HPDE6-E6E7 (cell line): Measurements from ENCODE around the gene TPM3.
"Not testable (repeated sequence)": the region's sequence is repeated elsewhere in the genome, so short reads cannot be mapped to it uniquely, and the experiment has no call there.

ENCODE experiments used
- DNase-seq: peaks from one replicate; pipeline ENCODE4 v3.0.0; 2011; ENCODE audit warnings: missing footprints; ENCODE audit errors: extremely low spot score

TPM3 gene

GRCh38 chr1:154191990-154192461, at the start of gene TPM3:
Gene TPM3 (minus strand): TSS chr1:154192100. CDS start chr1:154192018, 82 bp downstream.
- no peak for DNase-seq

- no peak for DNase-seq
These were observed 48.5 kb upstream of the TPM3 start for GRCh38 chr1:154240294-154240833.

- no peak for DNase-seq
These were observed 47.6 kb upstream of the TPM3 start for GRCh38 chr1:154239491-154239890.

DNA sequence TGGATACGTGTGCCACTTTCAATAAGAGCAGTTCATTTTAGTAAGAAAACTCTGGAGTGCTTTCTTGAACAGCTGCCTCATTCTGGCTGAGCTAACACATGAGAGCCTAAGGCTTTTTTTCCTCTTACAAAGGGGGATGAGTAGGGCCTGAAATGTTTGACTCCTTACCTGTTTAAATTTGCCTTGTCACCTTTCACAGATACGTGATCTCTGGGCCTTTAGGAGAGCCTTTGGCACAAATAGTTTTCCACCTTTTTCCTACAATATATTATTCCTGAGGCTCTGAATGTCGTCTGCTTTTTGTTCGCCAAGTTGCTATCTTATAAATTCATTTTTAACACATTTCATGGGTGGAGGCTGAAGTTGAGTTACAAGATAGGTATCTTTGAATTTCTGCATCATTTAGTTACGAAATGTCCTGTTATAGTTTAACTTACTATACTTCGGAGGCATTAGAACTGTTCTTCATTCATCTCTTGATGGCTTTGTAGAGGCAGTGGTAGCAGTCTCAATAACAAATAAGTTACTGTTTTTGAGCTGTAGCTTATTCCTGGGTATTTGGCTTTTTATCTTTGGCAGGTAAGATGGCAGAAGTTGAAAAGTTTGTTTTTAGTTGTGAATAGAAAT, 46.1 kb upstream of the TPM3 start:
- DNase-seq, result no peak

DNA sequence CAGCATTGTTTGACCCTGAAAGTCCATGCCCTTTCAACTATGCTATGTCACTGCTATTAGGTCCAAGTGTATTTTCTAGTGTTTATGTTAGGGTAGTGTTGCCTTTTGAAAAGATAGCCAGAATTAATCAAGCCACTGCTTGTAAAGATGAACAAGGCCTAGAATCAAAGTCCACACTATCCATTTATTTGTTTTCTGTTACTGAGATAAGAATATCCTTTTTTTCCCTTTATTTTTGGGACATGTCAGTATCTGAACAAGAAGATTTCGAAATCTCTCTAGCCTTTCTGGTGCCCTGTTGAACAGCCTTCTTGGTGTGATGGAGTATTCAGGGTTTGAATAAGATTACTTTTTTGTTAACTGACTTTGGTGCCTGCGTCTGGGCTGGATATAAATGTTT, 45.5 kb upstream of the TPM3 start:
- DNase-seq, result no peak

DNA sequence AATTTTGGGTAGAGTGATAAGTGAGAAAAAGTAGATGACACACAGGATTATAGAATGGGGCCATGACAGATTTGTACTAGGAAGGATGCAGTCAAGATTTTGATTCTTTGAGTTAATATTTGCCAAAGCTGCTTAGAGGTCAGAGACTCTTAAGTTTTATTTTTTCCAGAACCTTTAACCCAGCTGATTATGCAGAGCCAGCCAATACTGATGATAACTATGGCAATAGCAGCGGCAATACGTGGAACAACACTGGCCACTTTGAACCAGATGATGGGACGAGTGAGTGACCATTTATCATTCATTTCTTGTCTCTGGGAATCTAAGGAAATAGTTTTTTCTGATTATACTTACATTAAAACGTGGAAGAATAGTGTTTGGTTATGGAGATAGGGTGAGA, 45.0 kb upstream of the TPM3 start:
- no peak for DNase-seq

- not testable (repeated sequence) for DNase-seq
These were observed 41.2 kb upstream of the TPM3 start for GRCh38 chr1:154233127-154233526.

DNA sequence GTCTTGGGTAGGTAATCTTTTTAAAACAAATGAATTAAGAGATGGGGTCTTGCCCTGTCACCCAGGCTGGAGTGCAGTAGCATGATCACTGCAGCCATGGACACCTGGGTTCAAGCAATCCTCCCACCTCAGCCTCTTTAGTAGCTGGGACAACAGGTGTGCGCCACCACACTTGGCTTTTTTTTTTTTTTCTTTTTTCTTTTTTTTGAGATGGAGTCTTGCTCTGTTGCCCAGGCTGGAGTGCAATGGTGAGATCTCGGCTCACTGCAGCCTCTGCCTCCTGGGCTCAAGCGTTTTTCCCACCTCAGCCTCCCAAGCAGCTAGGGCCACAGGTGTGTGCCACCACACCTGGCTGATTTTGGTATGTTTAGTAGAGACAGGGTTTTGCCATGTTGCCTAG, 39.2 kb upstream of the TPM3 start:
- not testable (repeated sequence) for DNase-seq

DNA sequence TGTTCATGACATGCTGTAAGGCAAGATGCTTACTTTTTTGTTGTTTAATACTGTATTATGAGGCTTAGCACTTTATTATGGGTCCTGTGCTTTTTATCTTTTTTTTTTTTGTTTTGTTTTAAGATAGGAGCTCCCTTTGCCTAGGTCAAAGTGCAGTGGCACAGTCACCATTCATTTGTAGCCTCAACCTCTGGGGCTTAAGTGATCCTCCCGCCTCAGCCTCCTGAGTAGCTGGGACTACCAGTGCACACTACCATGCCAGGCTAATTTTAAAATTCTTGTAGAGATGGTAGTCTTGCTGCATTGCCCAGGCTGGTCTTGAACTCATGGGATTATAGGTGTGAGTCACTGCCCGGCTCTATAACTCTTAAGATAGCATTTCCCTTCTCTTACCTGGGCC, 33.5 kb upstream of the TPM3 start:
- DNase-seq, result no peak

DNA sequence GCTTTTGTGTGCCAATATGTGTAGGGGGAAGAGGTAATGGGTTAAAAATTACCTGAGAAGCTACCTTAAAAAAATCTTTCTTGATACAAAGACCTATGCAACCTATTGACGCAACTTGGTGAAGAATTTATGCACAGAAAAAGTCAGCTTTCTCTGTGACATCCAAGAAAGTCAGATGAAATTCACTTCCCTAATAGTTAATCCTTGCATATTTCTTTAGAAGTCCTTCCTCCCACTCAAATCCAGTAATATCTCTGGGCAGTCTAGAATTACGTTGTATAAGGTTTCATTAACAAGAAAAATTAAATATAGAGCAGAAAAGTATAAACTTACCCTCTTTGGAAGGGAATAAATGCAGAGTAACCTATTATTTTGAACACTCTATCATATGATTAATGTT, 31.7 kb upstream of the TPM3 start:
- no peak for DNase-seq

GRCh38 chr1:154222918-154223317, 31.0 kb upstream of the TPM3 start:
- DNase-seq, result no peak

DNA sequence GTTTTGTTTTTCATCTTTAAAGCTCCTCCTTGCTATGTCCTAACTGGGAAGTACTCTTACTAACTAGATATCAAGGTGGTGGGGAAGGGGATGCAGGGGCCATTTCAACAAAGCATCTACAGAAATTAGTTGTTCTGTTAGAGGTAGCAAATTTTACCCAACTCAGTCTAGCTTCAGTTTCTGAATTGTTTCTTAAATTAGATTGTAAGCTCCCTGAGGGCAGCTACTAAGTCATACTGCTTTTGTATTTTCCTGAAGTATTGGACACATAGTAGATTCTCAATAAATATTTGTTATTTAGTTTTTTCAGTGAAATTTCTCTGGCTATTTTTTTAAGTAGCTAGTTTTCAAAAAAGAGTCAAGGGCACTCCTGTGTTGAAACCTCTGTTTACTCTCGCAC, 30.6 kb upstream of the TPM3 start:
- no peak for DNase-seq

DNA sequence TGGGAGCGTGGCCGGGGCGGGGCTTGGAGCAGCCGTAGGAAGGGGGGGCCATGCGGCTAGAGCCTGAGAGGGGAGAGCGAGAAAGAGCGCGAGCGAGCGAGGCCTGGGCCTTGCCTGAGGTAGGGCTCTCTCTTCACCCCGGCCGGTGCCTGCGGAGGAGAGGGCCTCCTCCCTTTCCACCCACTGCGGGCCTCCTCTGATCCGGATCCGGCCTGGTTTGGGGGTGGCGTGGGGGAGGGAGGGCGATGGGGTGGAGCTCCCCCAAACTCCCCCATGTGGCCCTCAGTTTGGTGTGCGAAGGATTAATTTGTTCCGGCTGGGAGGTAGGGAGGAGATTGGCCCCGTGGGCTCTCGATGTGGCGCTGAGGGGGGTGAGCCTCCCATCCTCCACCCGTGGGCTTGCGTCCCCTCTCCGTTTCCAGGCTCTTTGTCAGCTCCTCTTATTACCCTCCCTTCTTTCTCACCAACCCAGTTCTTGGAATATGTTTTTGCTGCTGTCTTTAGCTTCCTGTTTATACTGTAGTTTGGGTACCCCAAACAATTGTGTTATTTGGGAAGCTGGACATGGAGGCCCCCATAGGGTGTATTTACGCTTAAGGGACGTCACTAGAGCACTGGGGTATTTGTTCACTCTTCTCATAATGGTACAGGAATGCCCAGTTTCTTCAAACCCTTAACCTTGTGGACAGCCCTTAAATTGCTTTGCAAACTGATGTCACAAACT, 29.5 kb upstream of the TPM3 start:
- DNase-seq, result no peak

DNA sequence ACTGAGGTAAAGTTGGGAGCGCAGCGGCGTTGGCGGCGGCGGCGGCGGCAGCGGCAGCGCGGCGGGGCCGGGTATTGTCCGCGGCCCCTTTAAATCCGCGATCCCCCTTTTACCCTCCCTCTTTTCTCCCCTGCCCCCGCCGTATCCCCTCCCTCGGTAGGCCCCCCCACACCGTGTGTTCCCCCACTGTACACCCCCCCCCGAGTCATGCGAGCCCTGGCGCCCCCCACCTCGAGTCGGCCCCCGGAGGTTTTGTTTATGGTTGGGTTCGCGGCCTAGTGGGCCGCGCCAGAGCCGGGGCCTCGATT, 29.0 kb upstream of the TPM3 start:
- no peak for DNase-seq

DNA sequence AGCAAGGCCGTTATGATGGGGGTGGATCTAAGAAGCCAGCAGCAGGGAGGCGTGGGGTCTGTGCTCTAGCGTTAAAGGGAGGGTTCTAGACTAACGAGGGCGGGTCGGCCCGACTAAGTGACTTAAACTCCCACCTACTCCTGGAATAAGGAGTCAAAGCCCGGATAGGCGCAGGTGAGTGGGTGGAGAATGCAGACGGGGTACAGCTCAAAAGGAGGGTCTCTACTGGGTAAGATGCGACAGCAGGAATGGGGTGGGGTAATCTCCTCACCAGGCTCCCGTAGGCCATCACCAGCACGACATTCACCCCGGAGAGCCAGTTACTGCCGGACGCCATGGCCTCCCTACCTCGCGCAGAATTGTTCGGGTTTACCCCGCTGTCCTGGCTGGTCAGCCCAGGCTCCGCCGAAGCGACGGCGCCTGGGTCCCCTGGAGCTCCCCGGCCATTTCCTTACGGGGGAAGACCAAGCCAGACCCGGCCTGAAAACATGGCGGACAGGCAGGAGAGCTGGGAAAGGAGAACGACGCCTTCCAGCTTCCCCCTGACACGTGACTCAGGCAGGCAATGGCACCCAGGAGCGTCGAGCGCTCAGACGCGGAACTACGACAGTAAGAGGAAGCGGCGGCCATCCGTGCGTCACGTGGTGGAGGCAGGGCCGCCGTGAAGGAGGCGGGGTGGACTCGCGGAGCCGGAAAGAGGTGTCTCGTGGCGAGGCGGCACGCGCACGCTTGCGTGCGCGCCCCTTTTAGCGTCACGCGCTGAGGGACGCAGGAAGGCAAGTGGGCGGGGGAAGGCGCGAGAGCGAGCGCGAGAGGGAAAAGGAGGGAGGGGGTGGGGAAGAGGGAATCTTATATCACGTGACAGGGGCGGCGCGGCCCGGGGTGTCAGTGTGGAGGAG, 28.4 kb upstream of the TPM3 start, which contains the start of gene UBAP2L:
UBAP2L (plus strand) TSS at position 885 of the 899 bp plus-strand sequence. CDS start 4,169 bp downstream, outside the sequence.
- peak; percentile 96 for DNase-seq

- no peak for DNase-seq
These were observed 27.6 kb upstream of the TPM3 start for GRCh38 chr1:154219541-154219940.

DNA sequence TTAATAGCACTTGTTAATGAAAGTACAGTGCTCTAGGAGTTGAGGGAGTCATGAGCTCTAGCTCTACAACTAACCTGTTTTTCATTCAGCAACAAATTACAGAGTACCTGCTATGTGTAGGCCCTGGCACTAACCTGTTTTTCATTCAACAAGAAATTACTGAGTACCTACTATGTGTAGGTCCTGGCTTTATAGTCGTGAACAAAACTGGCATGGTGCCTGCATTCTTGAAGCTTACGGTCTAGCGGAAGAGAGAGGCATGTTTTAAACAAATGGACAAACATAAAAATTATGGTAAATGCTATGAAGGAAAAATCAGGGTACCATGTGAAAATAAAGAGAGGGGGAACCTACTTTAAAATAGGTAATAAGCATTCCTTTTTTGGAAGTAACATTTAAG, 26.6 kb upstream of the TPM3 start:
- DNase-seq, result no peak

DNA sequence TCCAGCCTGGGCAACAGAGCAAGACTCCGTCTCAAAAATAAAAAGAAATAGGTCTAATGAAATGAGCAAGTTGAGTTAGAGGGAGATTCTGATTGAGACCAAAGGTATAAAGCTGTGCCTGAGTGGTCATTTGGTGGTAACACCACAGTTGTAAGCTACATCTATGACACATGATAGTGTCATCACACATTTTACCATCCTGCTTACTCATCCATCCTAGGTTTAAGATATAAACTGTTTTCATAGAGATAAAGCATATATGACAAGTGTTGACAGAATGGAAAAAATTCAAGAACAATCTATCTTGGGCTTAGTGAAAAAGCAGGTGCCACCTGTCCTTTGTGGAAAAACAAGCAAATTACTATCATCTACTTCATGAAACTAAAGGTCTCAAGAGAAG, 21.4 kb upstream of the TPM3 start:
- DNase-seq, result peak; percentile 35

- no peak for DNase-seq
These were observed 20.2 kb upstream of the TPM3 start for GRCh38 chr1:154212083-154212482.

DNA sequence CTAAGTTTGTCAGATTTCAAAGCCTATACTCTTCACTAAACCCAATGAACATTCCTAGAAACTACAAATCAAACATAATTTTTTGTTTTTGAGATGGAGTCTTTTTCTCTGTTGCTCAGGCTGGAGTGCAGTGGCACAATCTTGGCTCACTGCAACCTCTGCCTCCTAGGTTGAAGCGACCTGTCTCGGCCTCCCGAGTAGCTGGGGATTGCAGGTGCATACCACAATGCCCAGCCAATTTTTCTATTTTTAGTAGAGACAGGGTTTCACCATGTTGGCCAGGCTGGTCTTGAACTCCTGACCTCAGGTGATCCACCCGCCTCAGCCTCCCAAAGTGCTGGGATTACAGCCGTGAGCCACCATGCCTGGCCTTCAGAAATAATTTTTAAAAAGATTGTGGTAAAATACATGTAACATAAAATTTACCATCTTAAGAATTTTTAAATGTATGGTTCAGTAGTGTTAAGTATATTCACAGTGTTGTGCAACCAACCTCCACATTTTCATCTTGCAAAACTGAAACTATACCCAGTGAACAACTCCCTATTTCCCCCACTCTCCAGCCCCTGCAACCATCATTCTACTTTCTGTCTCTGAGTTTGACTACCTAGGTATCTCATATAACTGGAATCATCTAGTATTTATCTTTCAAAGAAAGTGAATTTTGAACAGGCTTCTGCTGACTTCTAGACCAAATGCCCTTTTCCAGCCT, 16.9 kb upstream of the TPM3 start:
- no peak for DNase-seq

DNA sequence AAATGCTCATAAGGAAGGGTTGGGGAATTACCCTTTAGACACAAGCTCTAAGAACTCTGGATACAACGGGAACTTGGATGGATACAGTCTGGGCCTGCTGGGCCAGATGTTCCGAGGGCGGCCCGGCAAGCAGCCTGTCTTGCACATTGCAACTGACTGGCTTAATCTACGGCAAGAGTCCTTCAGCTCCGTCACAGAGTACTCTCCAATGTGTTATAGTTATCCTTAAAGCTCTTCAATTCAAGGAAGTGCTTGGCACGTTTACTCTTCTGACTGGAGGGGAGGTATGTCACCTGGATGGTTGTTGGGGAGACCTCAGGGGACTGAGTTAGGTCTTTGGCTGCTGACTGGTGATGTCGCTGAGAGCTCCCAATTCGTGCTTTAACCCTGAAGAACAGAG, 15.4 kb upstream of the TPM3 start:
- DNase-seq, result no peak

- peak; percentile 54 for DNase-seq
These were observed 14.3 kb upstream of the TPM3 start, which contains the start of gene CFAP141 for GRCh38 chr1:154206196-154206595. Gene CFAP141 (minus strand): TSS chr1:154206333. CDS start chr1:154206307, 26 bp downstream.
